ENCODE data around the gene CMTR1. TPM values are rescaled to one million over a fixed set of nuclear protein-coding genes. Genes with fewer than 3 reads are reported as not detected.

CMTR1 gene, protein sequence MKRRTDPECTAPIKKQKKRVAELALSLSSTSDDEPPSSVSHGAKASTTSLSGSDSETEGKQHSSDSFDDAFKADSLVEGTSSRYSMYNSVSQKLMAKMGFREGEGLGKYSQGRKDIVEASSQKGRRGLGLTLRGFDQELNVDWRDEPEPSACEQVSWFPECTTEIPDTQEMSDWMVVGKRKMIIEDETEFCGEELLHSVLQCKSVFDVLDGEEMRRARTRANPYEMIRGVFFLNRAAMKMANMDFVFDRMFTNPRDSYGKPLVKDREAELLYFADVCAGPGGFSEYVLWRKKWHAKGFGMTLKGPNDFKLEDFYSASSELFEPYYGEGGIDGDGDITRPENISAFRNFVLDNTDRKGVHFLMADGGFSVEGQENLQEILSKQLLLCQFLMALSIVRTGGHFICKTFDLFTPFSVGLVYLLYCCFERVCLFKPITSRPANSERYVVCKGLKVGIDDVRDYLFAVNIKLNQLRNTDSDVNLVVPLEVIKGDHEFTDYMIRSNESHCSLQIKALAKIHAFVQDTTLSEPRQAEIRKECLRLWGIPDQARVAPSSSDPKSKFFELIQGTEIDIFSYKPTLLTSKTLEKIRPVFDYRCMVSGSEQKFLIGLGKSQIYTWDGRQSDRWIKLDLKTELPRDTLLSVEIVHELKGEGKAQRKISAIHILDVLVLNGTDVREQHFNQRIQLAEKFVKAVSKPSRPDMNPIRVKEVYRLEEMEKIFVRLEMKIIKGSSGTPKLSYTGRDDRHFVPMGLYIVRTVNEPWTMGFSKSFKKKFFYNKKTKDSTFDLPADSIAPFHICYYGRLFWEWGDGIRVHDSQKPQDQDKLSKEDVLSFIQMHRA
- 34.8 and 35.0 TPM in 2 replicates for total RNA-seq (2021)
- long read RNA-seq, full-length matches to known transcripts, result 40 of 69 reads
- long read RNA-seq, partial matches to known transcripts, result 10 of 69 reads
- long read RNA-seq, other reads (novel, unspliced or antisense), result 19 of 69 reads

DNA sequence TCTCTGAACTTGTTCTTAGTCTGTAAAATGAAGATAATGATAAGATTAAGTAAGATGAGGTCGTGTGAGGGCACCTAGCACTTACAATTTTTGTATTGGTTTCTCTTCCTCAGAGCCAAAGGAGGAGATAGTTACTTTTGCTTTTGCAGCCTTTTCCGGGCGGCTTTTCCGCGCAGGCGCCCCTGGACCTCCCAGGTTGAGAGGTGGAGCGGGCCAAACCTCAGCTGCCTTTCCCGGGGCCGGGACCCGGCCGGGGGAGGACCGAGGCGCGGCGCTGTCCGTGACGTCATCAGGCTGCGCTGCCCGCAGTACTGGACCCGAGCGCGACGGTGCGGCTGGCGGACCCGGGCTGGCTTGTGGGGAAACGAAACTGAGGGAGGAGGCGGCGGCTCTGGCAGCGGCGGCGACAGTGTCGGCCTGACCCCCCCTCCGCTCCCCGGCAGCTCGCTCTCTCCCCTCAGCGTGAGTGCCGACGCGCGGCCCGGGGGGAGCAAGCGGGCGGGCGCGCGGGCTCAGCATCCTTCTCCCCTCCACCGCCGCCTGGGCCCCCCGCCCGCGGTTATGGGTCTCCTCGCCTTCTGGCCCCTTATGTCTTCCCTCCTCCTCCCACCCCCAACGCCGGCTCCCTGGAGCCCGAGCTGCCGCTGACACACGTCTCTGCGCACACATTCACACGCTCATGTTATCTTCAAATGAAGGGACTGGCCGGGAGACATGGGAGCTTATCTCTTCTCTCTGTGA, at the start of gene CMTR1:
Gene CMTR1 (plus strand): TSS at position 306 of the 741 bp plus-strand sequence. CDS start 2,409 bp downstream, outside the sequence.
- H3K4me3 Mint-ChIP-seq, result peak within 1 kb of the TSS; percentile 94

More for the DNA sequence above, at the start of gene CMTR1:
- Histone ChIP-seq H2BK15ac (ENCODE audit: low read depth, low read length) (no peak within 1 kb of the TSS), H2BK12ac (ENCODE audit: insufficient read length, low read depth, low read length) (no peak within 1 kb of the TSS), H3K4me2 (ENCODE audit: insufficient read depth, insufficient read length, low read length) (peak within 1 kb of the TSS; percentile 84), H3K27ac (ENCODE audit: insufficient read length, low read depth, low read length) (peak within 1 kb of the TSS; percentile 65), H3K4me1 (ENCODE audit: insufficient read depth, low read length) (no peaks in the 10 kb centered on the region), H3K23ac (ENCODE audit: insufficient read length, low read depth, low read length) (no peak within 1 kb of the TSS), H2BK5ac (ENCODE audit: insufficient read length, low read length) (no peak within 1 kb of the TSS), H4K20me1 (ENCODE audit: control insufficient read depth, insufficient read depth, insufficient read length) (no peaks in the 10 kb centered on the region), H3T11ph (ENCODE audit: low read length) (no peak within 1 kb of the TSS), H2BK120ac (ENCODE audit: low read depth, low read length, poor library complexity, severe bottlenecking) (no peak within 1 kb of the TSS), H3K14ac (ENCODE audit: insufficient read depth, low read length) (peak within 1 kb of the TSS; percentile 78), H4K8ac (replicated peaks; ENCODE audit: insufficient read length, low read depth, low read length) (no peak within 1 kb of the TSS), H3K79me1 (ENCODE audit: insufficient read depth, low read depth, low read length, poor library complexity, severe bottlenecking) (peaks cover 3% of the 10 kb centered on the region), H3K4ac (ENCODE audit: low read depth, low read length) (no peak within 1 kb of the TSS), H3K9ac (ENCODE audit: extremely low read depth, insufficient read length, low read length) (peak within 1 kb of the TSS; percentile 88), H2BK20ac (ENCODE audit: low read depth, low read length, poor library complexity, severe bottlenecking) (no peak within 1 kb of the TSS), H3K56ac (ENCODE audit: insufficient read length, low read depth, low read length) (no peak within 1 kb of the TSS), H2AK5ac (ENCODE audit: insufficient read length, low read length) (no peak within 1 kb of the TSS), H2AFZ (ENCODE audit: low read length) (peak within 1 kb of the TSS; percentile 34), H3K79me2 (ENCODE audit: insufficient read depth, low read length) (peaks cover 2% of the 10 kb centered on the region; the same call in 1 of the 2 replicates), H3K18ac (ENCODE audit: insufficient read length, low read depth, low read length) (peak within 1 kb of the TSS; percentile 79), H4K5ac (ENCODE audit: insufficient read length, low read depth, low read length) (no peak within 1 kb of the TSS), H3K23me2 (ENCODE audit: insufficient read length, low read depth, low read length, poor library complexity, severe bottlenecking) (peaks cover 9% of the 10 kb centered on the region), H3K27me3 (ENCODE audit: insufficient read depth, low read length) (no peaks in the 10 kb centered on the region), H3K9me3 (ENCODE audit: control insufficient read depth, low read depth, low read length) (no peaks in the 10 kb centered on the region), H4K91ac (ENCODE audit: insufficient read length, low read depth, low read length) (no peak within 1 kb of the TSS)
- peak; percentile 92 for DNase-seq
- Mint-ChIP-seq H3K36me3 (ENCODE audit: insufficient read depth in 1 of 3, low read depth in 3 of 3) (peaks cover 3 to 23% (median 15%) of the 10 kb centered on the region in 3 experiments; a peak in 5 of 7 replicates), H3K9me3 (no peaks in the 10 kb centered on the region; a peak in 1 of 5 replicates), H3K27me3 (ENCODE audit: low read depth) (no peaks in the 10 kb centered on the region), H3K27ac (peak within 1 kb of the TSS; percentile 79 to 96 (median 81); a peak in 6 of 7 replicates), H3K4me1 (peaks cover 17 to 19% of the 10 kb centered on the region in 2 experiments)
- TF ChIP-seq, protein P1, sequence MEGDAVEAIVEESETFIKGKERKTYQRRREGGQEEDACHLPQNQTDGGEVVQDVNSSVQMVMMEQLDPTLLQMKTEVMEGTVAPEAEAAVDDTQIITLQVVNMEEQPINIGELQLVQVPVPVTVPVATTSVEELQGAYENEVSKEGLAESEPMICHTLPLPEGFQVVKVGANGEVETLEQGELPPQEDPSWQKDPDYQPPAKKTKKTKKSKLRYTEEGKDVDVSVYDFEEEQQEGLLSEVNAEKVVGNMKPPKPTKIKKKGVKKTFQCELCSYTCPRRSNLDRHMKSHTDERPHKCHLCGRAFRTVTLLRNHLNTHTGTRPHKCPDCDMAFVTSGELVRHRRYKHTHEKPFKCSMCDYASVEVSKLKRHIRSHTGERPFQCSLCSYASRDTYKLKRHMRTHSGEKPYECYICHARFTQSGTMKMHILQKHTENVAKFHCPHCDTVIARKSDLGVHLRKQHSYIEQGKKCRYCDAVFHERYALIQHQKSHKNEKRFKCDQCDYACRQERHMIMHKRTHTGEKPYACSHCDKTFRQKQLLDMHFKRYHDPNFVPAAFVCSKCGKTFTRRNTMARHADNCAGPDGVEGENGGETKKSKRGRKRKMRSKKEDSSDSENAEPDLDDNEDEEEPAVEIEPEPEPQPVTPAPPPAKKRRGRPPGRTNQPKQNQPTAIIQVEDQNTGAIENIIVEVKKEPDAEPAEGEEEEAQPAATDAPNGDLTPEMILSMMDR (conservative IDR thresholded peaks at IDR 0.05), result no peak
- no CpG with 5 or more reads among the region's 61 CpGs for WGBS (ENCODE audit: extremely low coverage, insufficient read length, low lambda C conversion rate)

All from H9 (cell line).